GM19372 (cell line): ENCODE data around the gene ARL8A.

ENCODE experiments used
- ATAC-seq: cut with Tn5 transposase; IDR thresholded peaks from one replicate; pipeline ENCODE4 v1.9.1; 2021; ENCODE audit warnings: mild to moderate bottlenecking, low read depth, moderate library complexity; ENCODE audit not compliant: unreplicated experiment

The ARL8A gene

GRCh38 chr1:202086579-202087350, 57.8 kb downstream of the ARL8A start:
- no peak for ATAC-seq

DNA sequence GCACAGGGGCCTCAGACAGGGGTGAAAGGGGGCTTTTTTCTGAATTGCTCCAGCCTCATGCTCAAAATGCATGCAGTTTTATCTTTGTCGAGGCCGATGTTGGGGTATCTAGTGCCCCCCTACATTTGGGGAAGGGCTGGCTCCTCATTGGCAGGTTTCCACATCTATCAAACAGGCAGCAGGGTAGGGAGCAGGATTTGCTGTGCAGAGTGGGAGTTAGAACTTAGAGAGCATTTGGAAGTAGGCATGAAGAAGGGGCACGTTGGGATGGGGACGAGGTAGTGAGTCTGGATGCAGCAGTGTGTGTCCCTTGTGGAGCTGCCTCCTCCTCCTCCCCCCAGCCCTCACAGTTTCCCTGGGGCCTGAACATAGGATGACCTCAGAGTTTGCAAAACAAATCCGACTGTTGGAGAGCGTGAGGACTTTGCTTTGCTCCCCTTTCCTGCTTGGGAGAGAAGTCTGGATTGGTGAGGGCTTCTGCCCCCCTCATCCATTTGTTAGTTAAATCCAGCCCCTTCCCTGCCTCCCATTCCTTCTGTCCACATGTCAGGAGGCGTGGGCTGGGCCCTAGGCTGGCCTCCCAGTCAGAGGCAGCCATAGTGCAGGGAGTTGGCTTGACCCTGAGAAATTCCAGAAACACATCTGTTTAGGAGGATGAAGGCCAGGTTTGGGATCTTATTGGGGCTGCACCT, 58.7 kb downstream of the ARL8A start:
- ATAC-seq: no peak

DNA sequence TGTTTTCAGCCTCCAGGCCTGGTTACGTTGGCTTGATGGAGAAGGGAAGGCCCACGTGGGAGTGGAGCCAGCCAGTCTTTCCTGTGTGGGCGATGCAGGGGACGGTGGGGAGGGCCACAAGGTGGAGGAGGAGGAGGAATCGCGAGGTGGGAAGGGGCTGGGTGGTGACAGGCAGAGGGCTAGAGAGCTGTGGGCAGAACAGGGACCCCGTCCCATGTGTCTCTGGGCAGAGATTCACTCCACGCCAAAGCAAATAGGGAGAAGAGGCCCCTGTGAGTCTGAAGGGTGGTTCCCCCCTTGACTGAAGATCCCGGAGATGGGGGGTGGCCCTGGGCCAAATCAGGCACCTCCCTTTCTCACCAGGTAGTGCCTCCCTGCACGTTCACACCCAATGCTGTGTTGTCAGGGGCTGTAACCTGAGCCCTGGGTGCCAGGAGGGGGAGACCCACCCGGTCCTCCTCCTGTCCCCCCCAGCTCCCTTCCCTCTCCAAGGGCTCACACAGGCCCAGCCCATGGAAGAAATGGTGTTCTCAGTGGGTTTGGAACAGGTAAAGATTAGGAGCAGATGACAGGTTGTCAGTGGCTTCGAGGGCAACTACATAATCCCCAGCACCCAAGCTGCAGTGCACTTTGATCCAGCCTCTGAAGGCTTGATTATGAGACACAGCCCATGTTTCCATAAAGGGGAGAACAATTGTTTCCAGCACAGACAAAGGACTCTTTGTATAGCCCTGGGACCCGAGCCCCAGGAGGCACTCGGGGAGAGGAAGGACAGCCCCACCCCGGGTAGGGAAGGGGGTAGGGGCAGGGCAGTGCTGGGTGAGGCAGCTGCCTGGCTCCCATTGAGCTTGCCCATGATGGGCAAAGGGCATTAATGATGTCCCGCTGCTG, 59.5 kb downstream of the ARL8A start:
- ATAC-seq: no peak
